SK-N-SH (cell line): ENCODE measurements around the gene VPS35.

Experiments used
- CHD2 ChIP-seq: fragments of 150-350 bp; IDR thresholded peaks from 2 replicates; pipeline ENCODE4 v1.6.1; 2018; ENCODE audit warnings: low read length; ENCODE audit not compliant: partially characterized antibody
- EP300 ChIP-seq, 2 experiments: IDR thresholded peaks; 2 replicates each; pipeline versions ENCODE4 v1.4.0 to v1.6.1; 2012; ENCODE audit warnings: borderline replicate concordance in 1 of 2, low read depth in 1 of 2, low read length in 1 of 2
- EZH2phosphoT487 ChIP-seq: fragments of 200-600 bp; sonication (generic); IDR thresholded peaks from 2 replicates; pipeline ENCODE4 v1.6.1; 2017; ENCODE audit warnings: low read depth, mixed run types, mild to moderate bottlenecking, antibody characterized with exemption, moderate library complexity, borderline replicate concordance
- GATA2 ChIP-seq: sonication (generic); formaldehyde crosslinking; IDR thresholded peaks from 2 replicates; pipeline ENCODE4 v1.5.0; 2020; ENCODE audit warnings: mild to moderate bottlenecking, missing genetic modification reagents
- POLR2AphosphoS5 ChIP-seq: IDR thresholded peaks from 2 replicates; pipeline ENCODE4 v1.6.1; 2012; ENCODE audit warnings: low read depth, low read length
- RAD21 ChIP-seq: IDR thresholded peaks from 2 replicates; pipeline ENCODE4 v1.6.1; 2012; ENCODE audit warnings: mild to moderate bottlenecking, low read length
- RCOR1 ChIP-seq: fragments of 150-350 bp; IDR thresholded peaks from 2 replicates; pipeline ENCODE4 v1.6.1; 2017; ENCODE audit warnings: antibody characterized with exemption, low read length
- RFX5 ChIP-seq: IDR thresholded peaks from 2 replicates; pipeline ENCODE4 v1.6.1; 2012; ENCODE audit warnings: mild to moderate bottlenecking, improper control_type of control experiment, low read length
- SIN3A ChIP-seq: IDR thresholded peaks from 2 replicates; pipeline ENCODE4 v1.6.1; 2012; ENCODE audit warnings: low read depth, mild to moderate bottlenecking, low read length, moderate library complexity, borderline replicate concordance
- TEAD4 ChIP-seq: IDR thresholded peaks from 2 replicates; pipeline ENCODE4 v1.4.0; 2012; ENCODE audit warnings: mild to moderate bottlenecking, borderline replicate concordance; ENCODE audit not compliant: insufficient read depth
- YY1 ChIP-seq: IDR thresholded peaks from 2 replicates; pipeline ENCODE4 v1.4.0; 2012; ENCODE audit warnings: low read depth, mild to moderate bottlenecking
- TF ChIP-seq, protein P1 (sequence below): fragments of 200-600 bp; sonication (generic); IDR thresholded peaks from 2 replicates; pipeline ENCODE4 v1.6.1; 2017; ENCODE audit warnings: antibody characterized with exemption, mild to moderate bottlenecking, moderate library complexity
- TF ChIP-seq, protein P2 (sequence below): IDR thresholded peaks from 2 replicates; pipeline ENCODE4 v1.4.0; 2012; ENCODE audit warnings: low read depth
- TF ChIP-seq, protein P3 (sequence below): IDR thresholded peaks from 2 replicates; pipeline ENCODE4 v1.4.0; 2012; ENCODE audit warnings: low read depth, borderline replicate concordance

DNA sequence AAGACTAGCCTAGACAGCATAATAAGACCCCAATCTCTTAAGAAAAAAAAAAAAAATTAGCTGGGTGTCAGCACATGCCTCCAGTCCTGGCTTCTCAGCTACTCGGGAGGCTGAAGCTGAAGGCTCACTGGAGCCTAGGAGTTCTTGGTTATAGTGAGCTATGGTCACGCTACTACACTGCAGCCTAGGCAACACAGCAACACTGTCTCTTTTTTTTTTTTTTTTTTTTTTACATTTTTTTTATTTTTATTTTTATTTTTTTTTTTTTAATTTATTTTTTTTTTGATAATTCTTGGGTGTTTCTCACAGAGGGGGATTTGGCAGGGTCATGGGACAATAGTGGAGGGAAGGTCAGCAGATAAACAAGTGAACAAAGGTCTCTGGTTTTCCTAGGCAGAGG, 4.6 kb upstream of the VPS35 start:
- TF ChIP-seq RAD21 (no peak), EZH2phosphoT487 (no peak), RCOR1 (no peak), RFX5 (no peak), YY1 (no peak), POLR2AphosphoS5 (no peak), SIN3A (no peak), TEAD4 (no peak), EP300 (IDR thresholded peaks at IDR 0.05; ENCODE audit: borderline replicate concordance in 1 of 2, low read depth in 1 of 2, low read length in 1 of 2) (no peak), CHD2 (no peak), GATA2 (no peak)
- TF ChIP-seq, protein P1, sequence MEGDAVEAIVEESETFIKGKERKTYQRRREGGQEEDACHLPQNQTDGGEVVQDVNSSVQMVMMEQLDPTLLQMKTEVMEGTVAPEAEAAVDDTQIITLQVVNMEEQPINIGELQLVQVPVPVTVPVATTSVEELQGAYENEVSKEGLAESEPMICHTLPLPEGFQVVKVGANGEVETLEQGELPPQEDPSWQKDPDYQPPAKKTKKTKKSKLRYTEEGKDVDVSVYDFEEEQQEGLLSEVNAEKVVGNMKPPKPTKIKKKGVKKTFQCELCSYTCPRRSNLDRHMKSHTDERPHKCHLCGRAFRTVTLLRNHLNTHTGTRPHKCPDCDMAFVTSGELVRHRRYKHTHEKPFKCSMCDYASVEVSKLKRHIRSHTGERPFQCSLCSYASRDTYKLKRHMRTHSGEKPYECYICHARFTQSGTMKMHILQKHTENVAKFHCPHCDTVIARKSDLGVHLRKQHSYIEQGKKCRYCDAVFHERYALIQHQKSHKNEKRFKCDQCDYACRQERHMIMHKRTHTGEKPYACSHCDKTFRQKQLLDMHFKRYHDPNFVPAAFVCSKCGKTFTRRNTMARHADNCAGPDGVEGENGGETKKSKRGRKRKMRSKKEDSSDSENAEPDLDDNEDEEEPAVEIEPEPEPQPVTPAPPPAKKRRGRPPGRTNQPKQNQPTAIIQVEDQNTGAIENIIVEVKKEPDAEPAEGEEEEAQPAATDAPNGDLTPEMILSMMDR, result no peak
- TF ChIP-seq, protein P2, sequence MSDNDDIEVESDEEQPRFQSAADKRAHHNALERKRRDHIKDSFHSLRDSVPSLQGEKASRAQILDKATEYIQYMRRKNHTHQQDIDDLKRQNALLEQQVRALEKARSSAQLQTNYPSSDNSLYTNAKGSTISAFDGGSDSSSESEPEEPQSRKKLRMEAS, result no peak
- TF ChIP-seq, protein P3, sequence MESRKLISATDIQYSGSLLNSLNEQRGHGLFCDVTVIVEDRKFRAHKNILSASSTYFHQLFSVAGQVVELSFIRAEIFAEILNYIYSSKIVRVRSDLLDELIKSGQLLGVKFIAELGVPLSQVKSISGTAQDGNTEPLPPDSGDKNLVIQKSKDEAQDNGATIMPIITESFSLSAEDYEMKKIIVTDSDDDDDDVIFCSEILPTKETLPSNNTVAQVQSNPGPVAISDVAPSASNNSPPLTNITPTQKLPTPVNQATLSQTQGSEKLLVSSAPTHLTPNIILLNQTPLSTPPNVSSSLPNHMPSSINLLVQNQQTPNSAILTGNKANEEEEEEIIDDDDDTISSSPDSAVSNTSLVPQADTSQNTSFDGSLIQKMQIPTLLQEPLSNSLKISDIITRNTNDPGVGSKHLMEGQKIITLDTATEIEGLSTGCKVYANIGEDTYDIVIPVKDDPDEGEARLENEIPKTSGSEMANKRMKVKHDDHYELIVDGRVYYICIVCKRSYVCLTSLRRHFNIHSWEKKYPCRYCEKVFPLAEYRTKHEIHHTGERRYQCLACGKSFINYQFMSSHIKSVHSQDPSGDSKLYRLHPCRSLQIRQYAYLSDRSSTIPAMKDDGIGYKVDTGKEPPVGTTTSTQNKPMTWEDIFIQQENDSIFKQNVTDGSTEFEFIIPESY, result no peak
